Gastroesophageal sphincter (tissue), 3 donors: ENCODE measurements around the gene ZMIZ1.

ENCODE experiments used
- CTCF ChIP-seq, 4 experiments: fragments of 200-600 bp in 2 of 4; fragments of 450-650 bp in 2 of 4; sonication (generic) in 1 of 4; IDR thresholded peaks; one replicate each; pipeline ENCODE4 v1.5.1; 2017 to 2019; ENCODE audit warnings: antibody characterized with exemption in 4 of 4, mild to moderate bottlenecking in 2 of 4, moderate library complexity in 2 of 4
- POLR2A ChIP-seq, 2 donors: fragments of 450-650 bp; IDR thresholded peaks; one replicate each; pipeline ENCODE4 v1.6.1; 2017; ENCODE audit warnings: antibody characterized with exemption in 2 of 2, mild to moderate bottlenecking in 2 of 2, moderate library complexity in 1 of 2
- POLR2AphosphoS5 ChIP-seq: sonication (generic); formaldehyde crosslinking; IDR thresholded peaks from one replicate; pipeline ENCODE4 v1.6.1; 2017; ENCODE audit warnings: antibody characterized with exemption

DNA sequence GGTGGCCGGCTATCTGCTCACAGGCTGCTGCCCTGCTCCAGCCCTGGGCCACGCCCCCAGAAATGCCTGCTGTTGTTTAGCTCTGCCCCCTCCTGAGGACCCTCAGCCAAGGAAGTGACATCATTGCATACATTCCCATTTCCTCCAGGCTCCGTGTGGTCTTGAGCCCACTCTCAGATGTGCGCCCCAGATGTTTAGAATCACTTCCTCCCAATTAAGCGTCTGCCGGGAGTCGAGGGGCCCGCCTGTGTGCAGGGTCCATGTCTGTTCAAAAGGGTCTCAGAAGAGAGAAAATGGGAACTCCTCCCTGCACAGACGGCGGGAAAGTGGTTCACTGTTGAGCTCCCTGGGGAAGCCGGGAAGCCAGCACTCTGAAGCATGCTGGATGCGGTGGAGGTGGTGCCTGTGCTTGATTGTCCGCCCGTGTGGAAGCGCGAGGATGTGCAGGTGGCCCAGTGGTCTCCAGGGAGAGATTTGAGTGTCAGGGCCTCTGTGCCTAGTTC, 161.6 kb downstream of the ZMIZ1 start:
- TF ChIP-seq CTCF (IDR thresholded peaks at IDR 0.05) (no peak), POLR2A (IDR thresholded peaks at IDR 0.05) (no peak), POLR2AphosphoS5 (no peak)
